Hematopoietic multipotent progenitor cell treated with erythropoietin and hydrocortisone succinate and interleukin-3 and kit ligand, for 4 days (in vitro differentiated cells): ENCODE data around the gene FUCA1.
"Not testable (repeated sequence)": the region's sequence is repeated elsewhere in the genome, so short reads cannot be mapped to it uniquely, and the experiment has no call there.

Experiments
- DNase-seq: peaks from one replicate; pipeline ENCODE4 v3.0.0-alpha.2; 2015

The FUCA1 gene

GRCh38 chr1:23895082-23895481, 27.0 kb upstream of the FUCA1 start:
- DNase-seq = no peak

GRCh38 chr1:23889074-23889473, 21.0 kb upstream of the FUCA1 start:
- DNase-seq = no peak

GRCh38 chr1:23885222-23885621, 17.1 kb upstream of the FUCA1 start:
- no peak for DNase-seq

- no peak for DNase-seq
Measured at GRCh38 chr1:23882746-23883145, 14.7 kb upstream of the FUCA1 start.

GRCh38 chr1:23879809-23880208, 11.7 kb upstream of the FUCA1 start:
- no peak for DNase-seq

- no peak for DNase-seq
Measured at GRCh38 chr1:23878668-23879067, 10.6 kb upstream of the FUCA1 start.

- DNase-seq = no peak
Measured at GRCh38 chr1:23875382-23875781, 7.3 kb upstream of the FUCA1 start.

GRCh38 chr1:23872421-23872820, 4.3 kb upstream of the FUCA1 start:
- peak; percentile 81 for DNase-seq

- no peak for DNase-seq
Measured at GRCh38 chr1:23869051-23869450, 961 bp upstream of the FUCA1 start.

GRCh38 chr1:23868557-23869016, 497 bp upstream of the FUCA1 start:
- DNase-seq = peak; percentile 68

- DNase-seq = no peak
Measured at GRCh38 chr1:23867542-23867894, 572 bp downstream of the FUCA1 start.

- peak; percentile 34 for DNase-seq
Measured at GRCh38 chr1:23865543-23865930, 2.6 kb downstream of the FUCA1 start.

- no peak for DNase-seq
Measured at GRCh38 chr1:23864801-23865542, 3.1 kb downstream of the FUCA1 start.

- no peak for DNase-seq
Measured at GRCh38 chr1:23862640-23863039, 5.5 kb downstream of the FUCA1 start.

GRCh38 chr1:23854568-23854967, 13.5 kb downstream of the FUCA1 start:
- DNase-seq = peak; percentile 70

- not testable (repeated sequence) for DNase-seq
Measured at GRCh38 chr1:23853124-23853523, 15.0 kb downstream of the FUCA1 start.

GRCh38 chr1:23851406-23851805, 16.7 kb downstream of the FUCA1 start:
- DNase-seq = not testable (repeated sequence)

- DNase-seq = no peak
Measured at GRCh38 chr1:23848673-23849616, 19.1 kb downstream of the FUCA1 start.

- DNase-seq = not testable (repeated sequence)
Measured at GRCh38 chr1:23847482-23848095, 20.5 kb downstream of the FUCA1 start.

GRCh38 chr1:23845163-23845562, 22.9 kb downstream of the FUCA1 start:
- peak; percentile 63 for DNase-seq

- no peak for DNase-seq
Measured at GRCh38 chr1:23843644-23844043, 24.4 kb downstream of the FUCA1 start.

GRCh38 chr1:23838401-23838866, 29.7 kb downstream of the FUCA1 start:
- DNase-seq = peak; percentile 91

- DNase-seq = no peak
Measured at GRCh38 chr1:23837908-23838307, 30.2 kb downstream of the FUCA1 start.
